Right lobe of liver (tissue), 4 donors: ENCODE measurements around the gene NCKAP1.

Source experiments
- CTCF ChIP-seq, 4 donors: fragments of 200-600 bp in 3 of 4; fragments of 450-650 bp in 1 of 4; IDR thresholded peaks; one replicate each; pipeline versions ENCODE4 v1.5.1 to v1.8.0; 2016 to 2022; ENCODE audit warnings: antibody characterized with exemption in 4 of 4, mild to moderate bottlenecking in 2 of 4
- POLR2A ChIP-seq: fragments of 450-650 bp; IDR thresholded peaks from one replicate; pipeline ENCODE4 v1.6.1; 2017; ENCODE audit warnings: antibody characterized with exemption, mild to moderate bottlenecking
- donor health status: DM: no; HTN: no; CAD: no.
- donor health status: DM: no; HTN: no; CAD: no.
- donor health status: DM: no; HTN: yes; CAD: no.

- TF ChIP-seq CTCF (IDR thresholded peaks at IDR 0.05) (no peak), POLR2A (no peak)
Measured at GRCh38 chr2:182862091-182862490, 176.2 kb downstream of the NCKAP1 start.
